LoVo (cell line): ENCODE data around the gene ARMS2.

Source experiments
- DNase-seq: peaks from one replicate; pipeline ENCODE4 v3.0.0-alpha.2; 2016; ENCODE audit warnings: low spot score

Gene ARMS2

DNA sequence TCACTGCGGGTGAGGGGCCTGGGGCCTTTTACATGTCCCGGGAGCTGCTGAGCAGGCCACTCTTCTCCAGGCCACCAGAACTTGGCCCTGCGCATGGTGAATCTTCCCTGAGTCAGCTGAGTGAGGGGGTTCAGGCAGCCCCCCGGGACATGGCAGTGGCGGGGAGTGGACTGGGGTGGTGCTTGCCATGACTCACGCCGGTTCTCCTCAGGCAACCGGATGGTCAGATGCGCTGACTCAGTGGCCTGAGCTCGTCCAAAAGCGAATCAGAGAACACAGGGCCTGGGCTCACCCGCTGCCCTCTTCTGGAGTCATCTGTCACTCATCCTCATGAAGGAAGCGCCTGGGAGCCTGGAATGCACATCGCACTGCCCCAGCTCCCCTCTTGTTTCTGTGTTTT is 40.4 kb downstream of the ARMS2 start:
- DNase-seq = no peak

DNA sequence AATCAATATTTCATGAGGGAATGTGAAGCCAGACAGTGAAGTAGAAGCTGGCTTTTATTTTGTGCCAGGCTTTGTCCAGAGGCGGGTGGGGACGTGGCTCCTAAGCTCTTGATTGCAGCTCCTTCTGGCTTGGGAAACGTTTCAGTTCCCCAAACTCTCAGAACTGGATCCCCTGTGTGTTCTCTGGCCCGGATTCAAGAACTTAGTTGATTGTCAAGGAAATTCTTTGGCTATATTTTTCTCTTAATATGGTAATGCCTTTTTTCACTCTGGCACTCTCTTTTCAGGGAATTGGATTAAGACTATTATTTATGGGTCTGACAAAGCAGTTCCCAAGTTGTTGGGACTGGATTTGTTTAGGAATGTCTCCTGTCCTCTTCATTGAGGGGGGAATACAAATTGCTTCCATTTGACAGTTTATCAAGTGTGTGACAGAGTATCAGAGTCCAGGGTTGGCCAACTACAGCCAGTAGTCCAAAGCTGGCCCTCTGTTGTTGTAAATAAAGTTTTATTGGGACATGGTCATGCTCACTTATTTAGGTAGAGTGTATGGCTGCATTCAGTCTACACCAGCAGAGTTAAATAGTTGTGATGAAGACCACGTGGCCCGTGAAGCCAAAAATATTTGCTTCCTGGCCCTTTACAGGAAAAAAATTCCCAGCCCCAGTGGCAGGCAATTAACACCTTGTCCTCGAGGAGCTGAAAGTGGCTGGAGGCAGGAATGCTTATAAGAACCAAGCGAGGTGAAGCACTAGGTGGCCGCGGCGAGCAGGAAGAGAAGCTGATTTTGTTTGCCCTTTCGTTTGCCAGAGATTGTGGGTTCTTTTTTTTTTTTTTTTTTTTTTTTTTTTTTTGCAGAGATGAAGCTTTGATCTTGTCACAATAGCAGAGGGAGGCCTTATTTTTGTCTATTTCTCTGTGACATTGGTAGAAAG is 41.2 kb downstream of the ARMS2 start:
- no peak for DNase-seq

DNA sequence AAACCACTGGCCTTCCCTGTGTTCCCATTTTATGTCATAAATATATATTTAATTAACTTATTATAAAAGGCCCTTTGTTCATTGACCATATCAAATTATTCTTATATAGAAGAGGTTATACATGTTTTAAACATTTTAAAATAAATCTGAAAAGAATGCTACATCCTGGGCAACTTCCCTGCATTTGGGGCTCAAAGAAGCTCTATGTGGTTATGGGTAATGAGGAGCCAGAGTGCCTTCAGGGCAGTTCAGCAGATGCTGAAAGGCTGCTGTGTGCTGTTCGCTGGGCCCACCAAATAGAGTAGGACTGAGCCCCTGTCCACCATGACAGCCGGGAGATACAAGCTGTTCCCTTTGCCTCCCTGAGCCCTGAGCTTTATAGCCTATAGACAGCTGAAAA is 42.8 kb downstream of the ARMS2 start:
- DNase-seq = no peak

DNA sequence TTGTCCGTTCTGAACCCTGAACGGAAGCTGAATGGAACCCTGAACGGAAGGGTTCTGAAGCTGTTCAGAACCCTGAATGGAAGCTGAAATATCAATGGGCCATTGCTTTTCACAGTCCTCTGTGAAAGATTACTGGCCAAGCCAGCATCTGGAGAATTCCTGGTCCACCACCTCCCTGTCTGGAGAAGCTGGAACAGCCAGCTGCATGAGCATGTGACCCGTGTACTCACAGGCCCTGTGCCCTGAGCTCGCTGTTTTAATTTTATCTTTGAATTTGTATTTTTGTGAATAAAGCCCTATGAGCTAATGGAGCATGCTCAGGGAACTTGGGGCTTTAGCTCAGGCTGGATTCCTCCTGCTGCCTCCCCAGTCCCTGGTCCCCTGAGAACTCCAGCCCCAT is 44.1 kb downstream of the ARMS2 start:
- DNase-seq = no peak

DNA sequence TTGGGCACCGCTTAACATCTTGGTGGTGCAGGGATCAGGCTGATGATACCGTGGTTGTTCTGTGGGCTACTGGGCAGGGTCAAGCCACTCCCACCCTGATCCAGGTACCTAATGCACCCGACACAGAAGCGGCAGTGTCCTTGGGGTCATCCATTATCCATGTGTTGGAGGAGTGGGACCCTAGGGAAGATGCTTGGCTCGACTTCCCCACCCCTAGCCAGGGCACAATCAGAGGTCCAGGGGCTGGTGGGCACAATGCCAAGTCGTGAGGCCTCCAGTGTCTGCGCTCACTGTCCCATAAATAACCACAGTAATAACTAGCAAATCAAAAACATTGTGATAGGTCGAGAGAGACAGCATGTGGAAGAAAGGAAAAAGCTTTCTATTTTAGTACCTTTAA is 44.6 kb downstream of the ARMS2 start:
- no peak for DNase-seq

DNA sequence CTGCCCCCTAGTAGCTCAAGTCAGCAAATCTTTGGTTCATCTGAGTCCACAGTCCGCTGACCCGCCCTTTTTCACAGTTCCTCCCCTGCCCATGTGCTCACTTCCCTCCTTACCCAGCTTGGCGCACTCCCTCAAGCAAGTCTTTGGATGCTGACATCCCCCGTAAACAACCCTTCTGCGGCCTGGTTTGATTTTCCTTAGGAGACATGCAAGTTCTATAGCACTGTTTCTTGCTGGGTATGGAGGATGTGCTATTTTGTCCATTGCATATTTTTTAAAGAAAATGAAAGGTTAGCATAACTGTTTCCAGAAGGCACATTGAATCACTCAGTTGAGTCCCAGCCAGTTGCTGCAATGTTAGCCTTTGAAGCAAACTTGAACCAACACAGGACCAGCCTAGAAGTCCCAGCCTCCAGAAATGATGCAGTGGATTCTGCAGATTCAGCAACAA is 45.1 kb downstream of the ARMS2 start:
- DNase-seq = no peak

DNA sequence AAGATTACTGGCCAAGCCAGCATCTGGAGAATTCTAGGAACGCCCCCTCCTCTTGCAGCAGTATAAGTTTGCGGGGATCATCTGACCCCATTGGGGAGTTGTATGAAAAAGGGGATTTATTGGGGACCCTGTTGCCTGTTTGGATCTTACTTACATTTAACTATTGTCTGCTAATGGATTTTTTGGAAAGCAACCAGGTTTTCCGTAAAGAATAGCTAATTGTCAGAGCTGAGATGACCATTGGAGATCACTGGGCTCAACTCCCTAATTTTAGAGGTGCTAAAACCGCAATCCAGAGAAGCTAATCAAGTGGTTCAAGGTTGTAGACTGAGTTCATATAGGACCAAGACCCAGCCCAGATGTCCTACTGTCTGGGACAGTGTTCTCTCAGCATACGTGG is 45.7 kb downstream of the ARMS2 start:
- DNase-seq = no peak

DNA sequence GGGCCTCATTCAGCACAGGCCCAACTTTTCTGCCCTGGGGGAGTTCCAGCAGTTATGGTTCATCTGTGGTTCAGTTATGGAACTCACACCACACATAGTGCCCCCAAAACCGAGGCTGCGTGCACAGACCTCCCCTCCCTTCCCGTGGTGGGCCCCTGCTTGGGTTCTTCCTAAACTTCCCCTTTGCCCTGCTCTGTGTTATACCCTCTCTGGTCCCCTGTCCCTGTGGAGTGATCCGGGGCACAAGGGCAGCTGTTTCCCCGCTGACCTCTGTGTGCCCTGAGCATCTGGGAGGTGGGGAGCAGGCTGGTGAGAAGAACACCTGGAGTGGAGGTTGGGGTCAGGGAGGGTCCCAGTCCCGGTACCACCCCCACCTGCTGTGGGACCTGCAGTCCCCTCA is 46.3 kb downstream of the ARMS2 start:
- no peak for DNase-seq

DNA sequence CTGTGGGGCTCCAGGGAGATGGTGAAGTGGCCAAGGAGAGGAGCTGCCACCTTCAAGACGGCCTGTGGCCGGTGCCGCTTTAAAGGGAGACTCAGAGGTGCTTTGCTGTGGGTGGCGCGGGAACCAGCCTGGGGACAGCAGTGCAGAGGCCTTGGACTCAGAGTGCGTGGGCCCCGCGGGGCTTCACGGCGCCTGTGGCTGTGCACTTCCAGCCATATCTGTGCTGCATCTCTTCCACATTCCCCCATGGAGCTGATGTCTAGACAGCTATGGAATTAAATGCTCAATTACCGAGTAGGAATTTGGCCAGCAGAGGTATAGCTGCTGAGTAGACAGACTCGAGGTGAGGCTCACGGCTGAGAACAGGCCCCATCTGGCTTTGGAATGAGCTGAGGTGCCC is 48.6 kb downstream of the ARMS2 start:
- no peak for DNase-seq

DNA sequence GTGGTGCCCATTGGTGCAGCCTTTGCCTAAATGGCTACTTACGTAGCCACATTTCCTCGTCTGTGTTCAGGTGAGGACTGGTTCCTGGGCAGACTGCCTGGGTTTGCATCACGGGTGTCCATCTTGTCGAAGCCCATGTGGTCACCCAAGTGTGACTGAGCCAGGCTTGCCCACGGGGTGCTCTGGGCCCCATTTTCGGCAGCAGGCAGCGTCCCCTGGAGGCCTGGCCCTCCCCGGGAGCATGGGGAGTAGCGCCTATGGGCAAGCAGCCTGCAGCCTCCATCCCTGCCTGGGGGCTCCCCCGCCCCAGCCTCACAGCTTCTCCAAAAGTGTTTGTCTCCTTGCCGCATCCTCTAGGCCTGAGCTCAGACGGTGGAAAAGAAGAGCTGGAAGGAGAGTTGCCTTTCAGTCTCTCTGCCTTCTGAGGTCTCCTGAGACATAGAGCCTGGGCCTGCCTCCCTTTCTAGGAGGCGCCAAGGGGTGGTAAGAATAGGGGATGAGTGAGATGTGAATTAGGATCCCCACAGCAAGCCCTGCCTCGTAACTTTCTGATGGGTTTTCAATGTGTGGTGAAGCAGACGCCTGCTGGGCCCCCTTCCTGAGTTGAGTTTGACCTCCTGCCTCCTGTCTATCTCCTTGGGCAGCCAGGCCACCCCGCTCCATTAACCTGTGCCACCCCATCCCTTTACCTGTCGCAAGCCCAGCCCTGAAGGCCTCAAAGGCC is 49.6 kb downstream of the ARMS2 start:
- DNase-seq = no peak

DNA sequence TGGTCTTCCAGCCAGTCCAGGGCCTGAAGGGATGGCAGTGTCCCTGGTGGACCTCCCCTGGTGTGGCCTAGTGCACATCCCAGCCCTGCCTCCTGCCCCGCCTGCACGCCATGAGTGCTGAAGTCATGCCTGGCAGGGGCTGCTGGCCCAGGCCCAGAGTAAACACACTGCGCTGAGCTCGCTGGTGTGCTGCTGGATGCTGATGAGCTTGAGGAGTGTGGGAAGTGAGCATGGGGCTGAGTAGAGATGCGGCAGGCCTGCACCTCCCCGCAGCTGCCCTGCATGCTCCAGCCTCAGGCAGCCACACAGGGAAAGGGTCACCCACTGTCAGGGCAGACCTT is 50.1 kb downstream of the ARMS2 start:
- peak; percentile 9 for DNase-seq

DNA sequence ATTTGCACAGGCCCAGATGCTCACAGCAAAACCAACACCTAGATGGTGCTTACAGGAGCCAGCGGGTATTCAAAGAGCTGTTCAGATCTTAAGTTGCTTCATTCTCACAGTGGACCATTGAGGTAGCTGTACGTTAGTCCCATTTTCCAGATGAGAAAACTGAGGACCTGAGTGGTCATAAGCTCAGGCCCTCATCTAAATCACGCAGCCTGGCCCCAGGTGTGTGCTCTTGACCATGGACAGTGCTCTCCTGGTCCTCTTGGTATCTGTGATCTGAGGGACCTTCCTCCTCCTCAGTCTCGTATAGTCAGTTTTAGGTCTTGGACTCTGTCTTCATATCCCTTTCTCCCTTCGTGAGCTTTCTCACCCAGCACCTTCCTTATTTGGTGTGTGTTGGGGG is 50.6 kb downstream of the ARMS2 start:
- no peak for DNase-seq

DNA sequence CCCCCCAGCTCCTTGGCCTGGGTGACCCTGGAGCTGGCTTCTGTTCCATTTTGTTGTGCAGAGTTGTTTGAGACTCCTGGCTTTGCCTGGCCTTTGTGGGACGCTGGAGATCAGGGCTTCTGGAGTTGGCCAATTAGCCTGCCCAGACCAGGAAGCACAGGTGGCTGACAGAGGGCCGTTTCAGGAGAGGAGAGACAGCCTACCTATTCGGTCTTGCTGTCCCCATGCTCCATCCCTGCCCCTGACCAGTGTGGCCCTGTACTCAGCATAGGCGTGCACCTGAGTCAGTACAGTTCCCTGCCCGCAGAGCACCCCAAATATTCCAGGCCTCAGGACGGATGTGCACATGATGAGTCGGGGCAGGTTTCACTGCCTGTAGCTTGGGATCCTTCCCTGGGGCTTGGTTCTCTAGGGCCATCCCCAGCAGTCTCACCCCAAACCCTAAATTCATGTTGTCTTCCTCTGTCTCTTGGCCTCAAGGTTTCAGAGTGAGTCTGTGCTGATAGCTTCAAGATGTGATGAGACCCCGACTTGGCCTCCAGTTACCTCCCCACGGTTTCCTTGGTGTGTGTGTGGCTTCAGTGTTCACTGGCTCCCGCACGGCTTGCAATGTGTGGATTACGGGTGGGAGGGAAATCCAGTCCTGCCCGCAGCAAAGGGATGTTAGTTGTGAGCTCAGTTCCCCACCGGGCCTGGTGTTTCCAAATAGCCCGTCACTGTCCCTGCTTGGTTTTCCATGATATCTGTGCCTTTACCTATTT is 51.6 kb downstream of the ARMS2 start:
- no peak for DNase-seq
